Tibial artery (tissue), 4 donors: ENCODE results near the gene GPBAR1.

Experiments used
- DNase-seq, 2 donors: peaks; one replicate each; pipeline ENCODE4 v3.0.0-alpha.2; 2019
- H3K27ac ChIP-seq, 2 donors: fragments of 200-600 bp; sonication (generic) in 1 of 2; 1 replicate in 1 of 2; 2 replicates in 1 of 2; pipeline ENCODE4 v1.5.1; 2018 to 2019; ENCODE audit warnings: mild to moderate bottlenecking in 1 of 2
- H3K27me3 ChIP-seq, 2 donors: fragments of 200-600 bp; sonication (generic) in 1 of 2; one replicate each; pipeline versions ENCODE4 v1.5.1 to v1.6.0; 2016 to 2019
- H3K36me3 ChIP-seq, 3 donors: fragments of 200-600 bp; sonication (generic) in 2 of 3; one replicate each; pipeline ENCODE4 v1.5.1; 2016 to 2019; ENCODE audit warnings: mild to moderate bottlenecking in 2 of 3
- H3K4me1 ChIP-seq, 4 donors: fragments of 200-600 bp; sonication (generic) in 2 of 4; 1 replicate in 3 of 4; 2 replicates in 1 of 4; pipeline ENCODE4 v1.5.1; 2016 to 2019
- H3K4me3 ChIP-seq, 2 donors: fragments of 200-600 bp; sonication (generic) in 1 of 2; 1 replicate in 1 of 2; 2 replicates in 1 of 2; pipeline ENCODE4 v1.5.1; 2018 to 2019; ENCODE audit warnings: mild to moderate bottlenecking in 2 of 2
- H3K9me3 ChIP-seq, 3 donors: fragments of 200-600 bp; sonication (generic) in 1 of 3; one replicate each; pipeline ENCODE4 v1.5.1; 2016 to 2019
- CTCF ChIP-seq, 2 experiments: fragments of 200-600 bp in 1 of 2; fragments of 450-650 bp in 1 of 2; IDR thresholded peaks; one replicate each; pipeline ENCODE4 v1.5.1; 2017 to 2019; ENCODE audit warnings: antibody characterized with exemption in 2 of 2, mild to moderate bottlenecking in 1 of 2, moderate library complexity in 1 of 2
- intact Hi-C: fragments of 100-400 bp; cut with DNase I; formaldehyde crosslinking; loops from one replicate; pipeline ENCODE4 v1.15.0; 2023; ENCODE audit warnings: low total_unique reads

The GPBAR1 gene

GRCh38 chr2:218244665-218245064 lies 16.1 kb upstream of the GPBAR1 start:
- no peak for TF ChIP-seq CTCF (IDR thresholded peaks at IDR 0.05)
- intact Hi-C loops: no loop called here
- H3K9me3 ChIP-seq: no peaks in the 10 kb centered on the region
- H3K27me3 ChIP-seq: no peaks in the 10 kb centered on the region
- no peak overlapping the region for H3K4me3 ChIP-seq
- DNase-seq: no peak
- peaks cover 0 to 16% (median 5%) of the 10 kb centered on the region in 4 donors for H3K4me1 ChIP-seq
- H3K36me3 ChIP-seq: peaks cover 83 to 87% (median 86%) of the 10 kb centered on the region in 3 donors
- H3K27ac ChIP-seq: no peak overlapping the region

GRCh38 chr2:218245214-218245613 lies 15.6 kb upstream of the GPBAR1 start:
- Histone ChIP-seq H3K27ac (no peak overlapping the region), H3K9me3 (no peaks in the 10 kb centered on the region), H3K36me3 (peaks cover 83 to 87% (median 86%) of the 10 kb centered on the region in 3 donors), H3K27me3 (no peaks in the 10 kb centered on the region), H3K4me1 (peaks cover 0 to 16% (median 5%) of the 10 kb centered on the region in 4 donors), H3K4me3 (no peak overlapping the region)
- DNase-seq: no peak
- intact Hi-C loops: no loop called here
- no peak for TF ChIP-seq CTCF (IDR thresholded peaks at IDR 0.05)

- DNase-seq: no peak
- H3K27ac ChIP-seq: no peak overlapping the region
- H3K9me3 ChIP-seq: no peaks in the 10 kb centered on the region
- H3K36me3 ChIP-seq: peaks cover 99 to 100% (median 100%) of the 10 kb centered on the region in 3 donors
- no peaks in the 10 kb centered on the region for H3K27me3 ChIP-seq
- intact Hi-C loops: loop anchor here (10.0 kb wide), 1 partner anchor 625 kb away; no protein-coding TSS in a partner anchor
- TF ChIP-seq CTCF (IDR thresholded peaks at IDR 0.05): no peak
- no peaks in the 10 kb centered on the region for H3K4me1 ChIP-seq
- no peak overlapping the region for H3K4me3 ChIP-seq
Observed at GRCh38 chr2:218249691-218250090, 11.1 kb upstream of the GPBAR1 start.

GRCh38 chr2:218252509-218253231 lies 8.1 kb upstream of the GPBAR1 start:
- H3K4me3 ChIP-seq: no peak overlapping the region
- H3K9me3 ChIP-seq: no peaks in the 10 kb centered on the region
- no peak for TF ChIP-seq CTCF (IDR thresholded peaks at IDR 0.05)
- peaks cover 81 to 94% (median 92%) of the 10 kb centered on the region in 3 donors for H3K36me3 ChIP-seq
- intact Hi-C loops: loop anchor here (10.0 kb wide), 1 partner anchor 628 kb away; no protein-coding TSS in a partner anchor
- no peaks in the 10 kb centered on the region for H3K27me3 ChIP-seq
- no peak for DNase-seq
- no peaks in the 10 kb centered on the region for H3K4me1 ChIP-seq
- no peak overlapping the region for H3K27ac ChIP-seq

- intact Hi-C loops: loop anchor here (10.0 kb wide), 1 partner anchor 628 kb away; no protein-coding TSS in a partner anchor
- Histone ChIP-seq H3K27me3 (no peaks in the 10 kb centered on the region), H3K4me1 (no peaks in the 10 kb centered on the region), H3K36me3 (peaks cover 76 to 88% (median 87%) of the 10 kb centered on the region in 3 donors), H3K4me3 (no peak overlapping the region), H3K9me3 (no peaks in the 10 kb centered on the region), H3K27ac (no peak overlapping the region)
- DNase-seq: no peak
- no peak for TF ChIP-seq CTCF (IDR thresholded peaks at IDR 0.05)
Observed at GRCh38 chr2:218253232-218253625, 7.6 kb upstream of the GPBAR1 start.
